ENCODE data around the gene SELENOP.

The SELENOP gene

DNA sequence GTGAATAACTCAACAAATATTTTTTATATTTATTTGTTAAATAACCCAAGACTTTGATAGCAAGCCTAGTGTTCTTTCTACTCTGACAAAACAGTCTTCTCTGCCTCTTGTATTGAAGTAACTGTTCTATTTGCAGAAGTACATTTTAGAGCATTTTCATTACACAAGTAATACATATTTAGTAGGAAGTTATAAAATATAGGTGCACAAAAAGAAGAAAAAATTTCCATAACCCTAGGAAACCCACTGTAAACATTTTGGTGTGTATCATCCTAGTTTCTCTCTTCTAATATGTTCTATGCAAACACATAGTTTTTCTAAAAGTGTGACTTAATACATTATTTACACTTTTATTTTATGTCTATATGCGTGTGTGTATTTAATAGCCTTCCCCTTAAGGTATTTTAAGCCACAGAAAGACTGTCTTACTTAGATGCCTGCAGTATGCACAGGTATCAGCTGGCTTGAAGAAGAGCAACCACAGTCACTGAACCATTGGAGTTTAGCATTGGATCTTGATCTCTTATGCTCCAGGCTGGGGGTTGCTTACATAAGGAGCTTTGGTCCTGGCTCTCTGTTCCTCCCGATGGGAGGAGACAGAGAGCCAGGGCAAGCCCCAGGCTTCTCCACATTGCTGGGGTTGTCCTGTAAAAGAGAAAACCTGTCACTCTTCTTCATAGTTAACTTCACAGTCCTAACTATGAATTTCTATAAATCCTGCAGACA is 3.8 kb downstream of the SELENOP start:
- DNase-seq (ENCODE audit: low read depth, low spot score), result no peak
- H3K4me3 ChIP-seq (ENCODE audit: low read depth, low read length), result no peak overlapping the region
- no peak for TF ChIP-seq CTCF (IDR thresholded peaks at IDR 0.05; ENCODE audit: insufficient read depth, low read length, missing control alignments)
- CTCF ChIA-PET, result no interaction called here
- POLR2A ChIA-PET, result no interaction called here

GRCh38 chr5:42806701-42807262 is 4.9 kb downstream of the SELENOP start:
- ChIA-PET POLR2A (no interaction called here), CTCF (no interaction called here)
- H3K4me3 ChIP-seq (ENCODE audit: low read depth, low read length), result no peak overlapping the region
- TF ChIP-seq CTCF (IDR thresholded peaks at IDR 0.05; ENCODE audit: insufficient read depth, low read length, missing control alignments), result no peak
- no peak for DNase-seq (ENCODE audit: low read depth, low spot score)

DNA sequence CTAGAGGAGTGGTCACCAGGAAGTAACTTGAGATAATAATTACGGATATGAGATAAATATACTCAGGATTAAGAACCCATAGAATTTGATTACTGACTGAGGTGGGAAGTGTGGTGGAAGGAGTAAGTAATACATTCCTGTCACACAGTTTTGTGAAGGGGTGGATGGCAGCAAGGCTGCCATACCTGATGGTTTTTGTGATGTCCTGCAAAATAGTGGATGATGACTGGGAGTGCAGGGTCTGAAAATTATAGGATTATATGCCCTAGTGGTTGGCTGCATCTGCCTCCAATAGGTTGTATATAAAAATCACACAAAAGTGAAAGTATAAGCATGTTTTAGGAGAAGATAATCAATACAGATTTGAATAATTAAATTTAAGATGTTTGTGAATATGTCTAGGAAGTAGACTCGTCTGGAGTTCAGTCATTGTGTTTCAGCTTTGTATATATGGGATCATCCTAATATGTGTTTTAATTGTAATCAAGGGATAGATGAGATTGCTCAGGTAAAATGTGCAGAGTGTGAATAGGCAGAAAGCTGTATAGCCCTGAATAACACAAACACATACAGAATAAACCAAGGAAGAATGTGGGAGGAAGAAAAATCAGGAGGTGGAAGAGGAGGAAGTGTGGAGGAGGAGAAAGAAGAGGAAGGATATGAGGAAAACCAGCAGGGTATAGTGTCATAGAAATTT is 5.5 kb downstream of the SELENOP start:
- CTCF ChIA-PET, result no interaction called here
- POLR2A ChIA-PET, result no interaction called here
- H3K4me3 ChIP-seq (ENCODE audit: low read depth, low read length), result no peak overlapping the region
- no peak for DNase-seq (ENCODE audit: low read depth, low spot score)
- TF ChIP-seq CTCF (IDR thresholded peaks at IDR 0.05; ENCODE audit: insufficient read depth, low read length, missing control alignments), result no peak

GRCh38 chr5:42804717-42805339 is 6.9 kb downstream of the SELENOP start:
- no peak for DNase-seq (ENCODE audit: low read depth, low spot score)
- no peak overlapping the region for H3K4me3 ChIP-seq (ENCODE audit: low read depth, low read length)
- POLR2A ChIA-PET, result no interaction called here
- TF ChIP-seq CTCF (IDR thresholded peaks at IDR 0.05; ENCODE audit: insufficient read depth, low read length, missing control alignments), result no peak
- CTCF ChIA-PET, result no interaction called here

DNA sequence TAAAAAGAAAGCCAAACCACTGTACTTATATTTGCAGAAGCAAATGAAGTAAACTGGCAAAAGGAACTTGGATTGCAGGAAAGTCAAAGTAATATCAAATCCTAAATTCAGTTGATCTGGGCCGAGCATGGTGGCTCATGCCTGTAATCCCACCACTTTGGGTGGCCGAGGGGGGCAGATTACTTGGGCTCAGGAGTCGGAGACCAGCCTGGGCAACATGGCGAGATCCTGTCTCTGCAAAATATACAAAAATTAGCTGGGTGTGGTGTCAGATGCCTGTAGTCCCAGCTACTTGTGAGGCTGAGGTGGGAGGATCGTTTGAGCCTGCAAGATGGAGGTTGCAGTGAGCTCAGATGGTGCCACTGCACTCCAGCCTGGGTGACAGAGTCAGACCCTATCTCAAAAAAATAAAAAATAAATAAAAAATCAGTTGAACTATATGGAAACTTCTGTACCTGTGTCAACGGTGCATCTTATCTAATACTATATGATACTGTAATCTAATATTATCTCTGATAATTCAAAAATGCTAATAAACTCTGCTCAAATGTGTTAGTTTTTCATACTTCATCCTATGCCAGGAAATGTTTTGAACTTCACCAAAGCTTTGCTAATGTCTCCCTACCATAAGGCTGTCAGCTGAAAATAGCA is 10.1 kb downstream of the SELENOP start:
- TF ChIP-seq CTCF (IDR thresholded peaks at IDR 0.05; ENCODE audit: insufficient read depth, low read length, missing control alignments), result no peak
- ChIA-PET CTCF (interaction anchor here (1.4 kb wide), 1 partner anchor 9 kb away, joined by 5 read pairs; no protein-coding TSS in a partner anchor), POLR2A (no interaction called here)
- no peak overlapping the region for H3K4me3 ChIP-seq (ENCODE audit: low read depth, low read length)
- DNase-seq (ENCODE audit: low read depth, low spot score), result no peak
